Epithelial cell of proximal tubule (primary cell): Measurements from ENCODE around the gene EFHC1. TPM values are rescaled to one million over a fixed set of nuclear protein-coding genes. Genes with fewer than 3 reads are reported as not detected.

Experiments used
- DNase-seq: peaks from one replicate; pipeline ENCODE4 v3.0.0-alpha.2; 2011; ENCODE audit warnings: low read depth
- H3K4me3 ChIP-seq: 2 replicates; pipeline ENCODE4 v1.5.1; 2011; ENCODE audit warnings: low read depth, mild to moderate bottlenecking, low read length
- CTCF ChIP-seq: conservative IDR thresholded peaks from 2 replicates; pipeline ENCODE4 v1.5.1; 2012; ENCODE audit warnings: low read depth, mild to moderate bottlenecking, low read length
- total RNA-seq: library from RNA; depleted of rRNA; stranded (reverse); fragments of >200 nt; gene quantifications from 2 replicates; pipeline ENCODE4 v1.2.3, GENCODE V29; 2015

The EFHC1 gene
- total RNA-seq, 1 donor from 2014 or later: 20.2 TPM

GRCh38 chr6:52500238-52501129 is 80.3 kb downstream of the EFHC1 start:
- H3K4me3 ChIP-seq: no peak overlapping the region
- no peak for DNase-seq
- TF ChIP-seq CTCF: no peak

- no peak for TF ChIP-seq CTCF
- no peak for DNase-seq
- no peak overlapping the region for H3K4me3 ChIP-seq
These were observed 82.3 kb downstream of the EFHC1 start for GRCh38 chr6:52502306-52503029.

GRCh38 chr6:52503323-52503747 is 83.2 kb downstream of the EFHC1 start:
- TF ChIP-seq CTCF: no peak
- no peak for DNase-seq
- H3K4me3 ChIP-seq: no peak overlapping the region

- no peak for TF ChIP-seq CTCF
- DNase-seq: peak; percentile 74
- H3K4me3 ChIP-seq: peak overlapping the region; percentile 14
These were observed 84.0 kb downstream of the EFHC1 start for GRCh38 chr6:52503851-52504781.

- DNase-seq: no peak
- H3K4me3 ChIP-seq: no peak overlapping the region
- no peak for TF ChIP-seq CTCF
These were observed 84.6 kb downstream of the EFHC1 start for GRCh38 chr6:52504782-52505136.

- H3K4me3 ChIP-seq: no peak overlapping the region
- DNase-seq: no peak
- peak; percentile 14 for TF ChIP-seq CTCF
These were observed 85.7 kb downstream of the EFHC1 start for GRCh38 chr6:52505726-52506409.
